HG02852 (cell line): ENCODE data around the gene RIC3.

Source experiments
- ATAC-seq: cut with Tn5 transposase; IDR thresholded peaks from one replicate; pipeline ENCODE4 v1.9.1; 2021; ENCODE audit warnings: mild to moderate bottlenecking, moderate library complexity; ENCODE audit not compliant: unreplicated experiment

Gene RIC3

DNA sequence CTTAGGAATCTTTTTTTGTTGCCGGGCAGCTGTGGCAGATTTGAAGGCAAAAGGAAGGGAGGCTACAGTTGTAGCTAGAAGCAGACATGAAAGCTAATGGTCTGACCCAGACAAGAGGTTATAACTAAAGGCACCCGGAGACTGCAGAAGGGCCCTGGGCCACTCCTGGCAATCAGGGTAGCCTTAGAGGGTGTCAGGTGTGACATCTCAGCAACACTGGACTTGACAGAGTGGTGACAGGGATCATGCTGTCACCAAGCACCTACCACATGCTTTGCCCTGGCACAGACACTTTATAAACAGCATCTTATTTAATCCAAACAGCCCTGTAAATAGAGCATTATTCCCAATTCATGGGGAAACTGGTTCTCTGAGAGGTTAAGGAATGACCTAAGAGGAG, 62.1 kb downstream of the RIC3 start:
- no peak for ATAC-seq

DNA sequence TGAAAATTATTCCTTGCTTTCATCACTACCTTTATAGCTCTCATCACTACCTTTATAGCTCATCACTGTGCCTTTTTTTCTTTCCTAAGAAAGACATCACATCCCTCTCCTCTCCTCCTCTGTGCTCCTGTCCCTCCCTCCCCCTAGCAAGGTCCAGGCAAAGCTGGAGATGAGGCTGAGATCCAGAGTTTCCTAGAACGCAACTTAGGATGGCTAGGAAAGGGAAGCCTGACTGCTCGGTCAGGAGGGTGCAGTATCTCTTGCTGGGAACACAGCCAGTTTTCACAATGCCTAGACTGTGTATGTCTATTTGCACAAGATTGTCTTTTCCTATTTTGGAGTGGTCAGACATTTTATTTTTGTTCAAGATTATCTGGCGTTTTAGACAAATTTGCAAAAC, 63.2 kb downstream of the RIC3 start:
- ATAC-seq, result no peak

DNA sequence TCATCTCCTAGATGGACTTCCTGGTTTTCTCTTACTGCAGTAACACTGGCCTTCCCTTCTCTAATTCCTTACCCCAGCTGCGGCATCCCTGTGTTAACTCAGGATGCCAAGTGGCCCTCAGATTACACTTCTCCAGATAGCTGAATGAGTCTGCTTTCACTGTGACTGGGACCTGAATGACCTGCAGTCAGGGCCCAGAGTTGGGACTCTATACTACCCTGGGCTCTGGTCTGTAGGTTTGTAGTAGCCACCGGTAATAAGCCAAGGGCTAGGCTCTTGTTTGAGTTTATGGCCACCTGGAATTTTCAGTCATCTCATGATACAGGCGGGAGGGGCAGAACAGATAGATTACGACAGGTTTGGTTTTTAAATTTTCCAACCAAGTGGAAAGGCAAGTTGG, 63.7 kb downstream of the RIC3 start:
- ATAC-seq, result no peak

DNA sequence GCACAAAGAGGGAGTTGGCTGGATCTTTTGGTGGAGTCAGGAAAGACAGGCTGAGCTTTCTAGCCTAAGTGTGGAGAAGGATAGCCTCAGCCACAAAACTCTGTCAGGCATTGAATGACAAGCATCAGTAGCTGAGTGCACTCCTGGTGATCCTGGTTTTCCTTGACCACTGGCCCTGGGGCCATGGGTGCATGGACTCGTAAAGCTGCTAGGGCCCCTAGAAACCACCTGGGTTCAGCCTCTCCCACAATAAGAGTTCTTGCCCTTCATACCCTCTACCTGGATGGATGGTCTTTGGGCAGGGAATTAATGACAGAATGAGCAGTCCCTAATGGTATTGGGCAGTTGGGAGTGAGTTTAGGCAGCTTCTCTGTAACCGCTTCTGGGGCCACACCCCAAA, 64.9 kb downstream of the RIC3 start:
- ATAC-seq, result no peak

DNA sequence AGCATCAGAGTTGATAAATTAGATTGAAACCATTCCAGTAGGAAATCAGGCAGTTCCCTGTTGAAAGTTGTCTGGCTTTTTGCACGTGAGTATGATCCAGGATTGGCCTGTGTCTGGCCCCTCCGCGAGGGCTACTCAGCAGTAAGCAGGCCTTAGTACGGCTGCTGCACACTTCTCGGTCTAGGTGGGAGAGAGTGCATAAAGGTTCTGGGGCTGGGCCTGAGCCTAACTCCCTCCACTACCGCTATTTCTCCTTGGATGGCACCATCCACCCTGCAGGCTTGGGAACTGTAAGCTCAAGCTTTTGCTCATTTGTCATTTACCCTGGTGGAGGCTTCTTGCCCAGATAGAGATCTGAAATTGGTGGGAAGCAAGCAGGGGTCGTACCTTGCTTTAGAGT, 65.9 kb downstream of the RIC3 start:
- ATAC-seq, result no peak

DNA sequence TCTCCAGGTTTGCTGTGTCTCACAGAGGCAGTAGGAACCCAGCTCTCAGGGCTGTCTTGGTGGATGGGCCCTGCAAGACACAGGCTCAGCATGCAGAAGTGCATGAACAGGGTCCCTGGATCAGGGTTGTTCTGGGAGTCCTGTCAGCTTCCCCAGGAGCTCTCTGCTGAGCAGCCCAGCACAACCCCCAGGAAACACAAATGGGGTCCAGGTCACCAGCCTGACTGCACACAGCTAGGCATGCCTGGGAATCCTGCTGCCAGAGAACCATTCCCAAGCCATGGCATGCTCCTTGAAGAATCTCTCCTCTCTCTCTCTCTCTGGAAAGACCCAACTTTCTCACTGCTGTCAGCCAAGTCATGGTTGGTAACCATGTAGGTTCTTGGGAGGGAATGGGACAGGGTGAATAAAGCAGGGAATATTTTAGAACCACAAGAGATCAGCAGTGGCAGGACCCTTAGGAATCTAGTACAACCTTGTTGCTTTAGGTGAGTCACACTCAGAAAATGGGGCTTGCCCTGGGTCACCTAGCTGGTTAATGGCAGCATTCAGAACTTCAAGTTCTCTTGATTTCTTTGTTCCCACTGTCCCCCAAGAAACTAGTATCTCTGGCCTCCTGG, 66.4 kb downstream of the RIC3 start:
- ATAC-seq, result no peak

DNA sequence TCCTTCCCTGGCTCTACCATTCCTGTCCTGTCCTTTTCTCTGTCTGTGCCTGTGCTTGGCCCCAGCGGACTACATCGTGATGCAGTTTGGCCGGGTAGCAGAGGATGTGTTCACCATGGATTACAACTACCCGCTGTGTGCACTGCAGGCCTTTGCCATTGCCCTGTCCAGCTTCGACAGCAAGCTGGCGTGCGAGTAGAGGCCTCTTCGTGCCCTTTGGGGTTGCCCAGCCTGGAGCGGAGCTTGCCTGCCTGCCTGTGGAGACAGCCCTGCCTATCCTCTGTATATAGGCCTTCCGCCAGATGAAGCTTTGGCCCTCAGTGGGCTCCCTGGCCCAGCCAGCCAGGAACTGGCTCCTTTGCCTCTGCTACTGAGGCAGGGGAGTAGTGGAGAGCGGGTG, 67.4 kb downstream of the RIC3 start:
- ATAC-seq, result no peak

DNA sequence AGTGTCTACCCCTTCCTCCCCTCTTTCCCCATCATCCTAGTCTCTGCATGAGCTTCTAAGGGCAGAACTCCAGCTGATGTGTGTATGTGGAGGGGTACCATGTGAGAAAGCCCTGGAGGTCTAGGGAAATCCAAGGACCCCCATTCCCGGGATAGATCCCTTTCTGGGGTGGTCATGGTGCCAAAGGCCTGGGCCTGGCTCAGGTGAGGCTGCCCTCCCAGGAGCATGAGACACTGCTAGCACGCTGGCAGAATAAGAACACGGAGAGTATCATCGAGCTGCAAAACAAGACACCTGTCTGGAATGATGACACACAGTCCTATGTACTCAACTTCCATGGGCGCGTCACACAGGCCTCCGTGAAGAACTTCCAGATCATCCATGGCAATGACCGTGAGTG, 68.2 kb downstream of the RIC3 start:
- ATAC-seq, result no peak

DNA sequence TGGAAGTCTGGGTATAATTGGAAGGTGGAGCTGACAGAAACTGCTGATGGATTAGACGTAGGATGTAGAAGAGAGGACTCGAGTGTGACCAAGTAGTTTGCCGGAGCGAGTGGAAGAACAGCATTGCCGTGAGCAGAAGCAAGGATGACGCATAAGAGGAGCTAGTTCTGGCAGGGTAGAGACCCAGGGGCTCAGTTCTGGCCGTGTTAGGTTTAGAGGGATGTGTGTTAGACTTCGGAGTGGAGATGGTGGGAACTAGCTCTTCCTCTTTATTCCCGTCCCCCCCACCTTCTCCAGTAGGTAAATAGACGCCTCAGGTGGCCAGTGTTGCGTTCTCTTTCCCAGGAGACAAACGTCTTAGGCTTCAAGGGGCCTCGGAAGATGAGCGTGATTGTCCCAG, 68.7 kb downstream of the RIC3 start:
- no peak for ATAC-seq

DNA sequence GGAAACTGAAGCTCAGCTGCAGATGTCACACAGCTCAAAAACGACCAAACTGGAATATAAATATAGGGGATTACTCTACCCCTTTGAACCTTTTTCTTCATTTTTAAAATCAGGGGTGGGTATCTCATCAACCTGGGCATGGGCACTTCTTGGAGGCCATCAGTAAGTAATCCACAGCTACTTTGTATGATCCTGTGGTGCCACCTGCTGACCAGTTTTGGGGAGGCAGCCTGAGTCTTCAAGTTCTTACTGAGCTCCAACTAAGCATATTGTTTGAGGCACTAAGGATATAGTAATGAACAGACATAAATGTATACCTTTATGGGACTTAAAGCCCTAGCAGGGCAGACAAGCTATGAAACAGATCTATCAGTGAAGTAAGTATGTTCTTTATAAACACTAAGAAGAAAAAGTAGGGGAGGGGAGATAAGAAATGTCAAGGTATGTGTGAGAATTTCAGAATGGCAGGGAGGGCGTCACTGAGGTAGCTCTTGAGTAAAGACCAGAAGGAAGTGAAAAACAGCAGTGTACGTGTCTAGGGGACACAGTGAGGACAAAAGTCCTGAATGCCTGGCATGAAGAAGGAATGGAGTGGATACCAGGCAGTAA, 69.4 kb downstream of the RIC3 start:
- peak; percentile 68 for ATAC-seq

DNA sequence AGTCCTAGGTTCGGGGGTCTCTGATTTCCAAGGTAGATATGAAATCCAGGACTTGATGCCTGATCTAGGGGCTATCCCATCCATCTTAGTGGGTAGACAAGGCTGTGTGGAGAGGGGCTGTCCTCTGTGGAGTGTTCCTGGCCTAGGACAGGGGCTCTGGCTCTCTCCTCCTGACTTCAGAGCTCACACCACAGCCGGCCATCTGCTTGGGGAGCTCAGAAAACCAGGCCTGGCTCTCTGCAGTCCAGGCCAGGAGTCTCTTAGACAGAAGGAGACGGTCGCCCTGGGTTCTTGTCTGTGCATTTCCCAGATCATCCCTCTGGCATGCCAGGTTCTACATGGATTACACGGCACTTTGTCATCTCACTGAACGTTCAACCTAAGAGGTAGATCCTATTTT, 69.9 kb downstream of the RIC3 start:
- no peak for ATAC-seq

DNA sequence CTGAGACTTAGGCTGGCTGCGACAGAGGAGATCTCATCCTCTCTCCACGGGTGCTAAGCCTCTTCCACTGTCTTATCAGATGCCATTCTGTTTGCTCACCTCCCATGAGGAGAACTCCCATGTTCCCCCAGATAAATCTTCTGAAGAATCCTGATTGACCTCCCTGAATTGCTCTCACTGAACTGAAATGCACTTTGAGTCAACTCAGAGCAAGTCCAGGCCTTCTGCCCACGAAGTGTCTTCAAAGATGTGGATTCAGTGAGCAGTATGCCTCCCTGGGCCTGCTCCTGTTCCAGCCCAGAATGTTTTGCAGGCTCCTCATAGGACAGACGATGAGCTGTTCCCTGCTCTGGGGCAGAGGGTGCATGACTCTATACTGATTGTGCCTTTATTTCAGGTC, 70.5 kb downstream of the RIC3 start:
- no peak for ATAC-seq

DNA sequence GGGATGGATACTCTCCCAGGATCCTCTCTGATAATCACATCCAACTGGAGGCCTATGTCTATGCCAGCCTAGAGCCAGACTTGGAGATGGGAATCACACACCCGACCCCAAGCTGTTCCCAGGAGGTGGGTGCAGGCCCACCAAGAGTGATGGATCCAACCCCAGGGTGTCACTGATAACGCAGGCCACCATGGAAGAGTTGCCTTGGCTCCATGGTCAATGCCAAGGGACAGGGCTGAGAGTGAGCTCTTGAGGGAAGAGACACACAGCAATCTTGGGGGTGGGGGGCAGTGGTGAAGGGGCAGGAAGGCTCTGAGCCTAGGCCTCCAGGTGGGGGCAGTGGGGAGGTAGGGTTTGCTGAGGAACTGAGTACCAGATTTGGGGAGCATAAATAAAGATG, 70.9 kb downstream of the RIC3 start:
- ATAC-seq, result no peak

DNA sequence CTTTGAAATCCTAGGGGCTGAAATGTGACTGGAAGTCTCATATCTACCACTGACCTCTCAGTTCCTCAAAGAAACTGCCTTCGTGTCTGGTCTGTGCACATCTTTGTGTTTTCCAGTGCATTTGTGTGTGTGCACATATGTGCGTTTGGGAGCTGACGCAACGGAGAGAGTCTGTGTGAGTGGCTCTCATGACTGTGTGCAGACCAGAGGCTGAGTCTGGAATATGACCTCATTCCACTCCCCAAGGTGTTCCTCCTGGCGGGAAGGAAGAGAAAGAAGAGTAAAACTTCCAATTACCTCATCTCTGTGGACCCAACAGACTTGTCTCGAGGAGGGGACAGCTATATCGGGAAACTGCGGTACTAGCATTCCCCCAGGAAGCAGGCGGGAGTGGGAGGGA, 71.4 kb downstream of the RIC3 start:
- ATAC-seq, result no peak

DNA sequence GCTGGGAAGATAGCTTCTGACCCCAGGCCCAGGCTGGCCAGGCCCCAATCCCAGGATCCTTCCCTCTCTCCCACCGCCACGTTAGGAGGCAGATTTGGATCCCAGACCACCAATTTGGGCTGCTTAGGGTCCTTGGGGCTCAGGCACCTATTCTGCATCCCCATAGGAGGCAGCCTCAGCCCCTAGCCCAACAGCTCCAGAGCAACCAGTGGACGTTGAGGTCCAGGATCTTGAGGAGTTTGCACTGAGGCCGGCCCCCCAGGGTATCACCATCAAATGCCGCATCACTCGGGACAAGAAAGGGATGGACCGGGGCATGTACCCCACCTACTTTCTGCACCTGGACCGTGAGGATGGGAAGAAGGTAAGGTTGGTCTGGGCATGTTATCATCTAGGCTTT, 71.8 kb downstream of the RIC3 start:
- no peak for ATAC-seq

DNA sequence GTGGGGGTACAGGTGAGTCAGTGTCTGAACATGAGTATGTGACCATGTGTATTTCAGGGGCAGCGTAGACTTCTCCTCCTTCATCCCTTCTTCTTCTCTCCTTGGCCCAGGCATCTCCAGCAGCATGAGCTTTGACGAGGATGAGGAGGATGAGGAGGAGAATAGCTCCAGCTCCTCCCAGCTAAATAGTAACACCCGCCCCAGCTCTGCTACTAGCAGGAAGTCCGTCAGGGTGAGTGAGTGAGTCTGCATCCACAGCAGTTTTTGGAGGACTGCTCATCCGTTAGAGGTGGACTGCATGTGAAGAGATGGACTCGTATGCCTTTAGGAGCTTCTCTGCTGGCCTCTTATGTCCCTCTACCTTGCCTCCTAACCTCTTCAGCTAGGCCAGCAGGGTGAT, 72.2 kb downstream of the RIC3 start:
- ATAC-seq, result no peak

DNA sequence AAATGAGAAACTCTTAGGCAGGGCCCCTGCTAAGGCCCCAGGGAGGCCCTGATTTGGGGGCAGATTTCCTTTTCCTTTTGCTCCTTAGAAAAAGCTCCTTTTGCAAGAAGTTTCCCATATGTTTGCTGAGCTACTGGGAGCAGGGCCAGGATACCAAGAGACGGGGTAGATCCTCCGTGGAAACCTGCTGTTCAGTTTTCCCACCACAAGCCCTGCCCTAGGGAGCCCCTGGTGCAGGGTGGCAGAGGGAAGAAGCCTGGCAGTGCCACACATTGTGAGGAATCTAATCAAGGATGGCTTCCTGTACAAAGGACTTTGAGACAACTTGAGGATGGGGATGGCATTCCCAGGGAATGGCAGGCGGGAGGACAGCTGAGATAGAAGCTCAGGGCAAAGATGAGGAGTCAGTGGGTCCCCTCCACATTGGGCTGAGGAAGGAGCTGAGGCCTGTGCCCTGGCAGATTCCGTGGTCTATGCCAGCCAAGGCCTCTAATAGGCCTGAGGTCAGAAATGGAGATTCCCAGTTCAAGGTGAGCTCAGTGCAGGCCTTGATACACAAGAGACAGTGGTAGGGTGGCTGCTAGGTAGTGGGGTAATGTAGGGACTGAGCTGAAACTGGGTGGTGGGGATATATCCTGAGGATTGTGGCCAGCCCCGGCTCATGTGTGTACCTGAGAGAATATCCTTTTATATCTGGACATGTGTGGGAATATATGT, 72.9 kb downstream of the RIC3 start:
- no peak for ATAC-seq

DNA sequence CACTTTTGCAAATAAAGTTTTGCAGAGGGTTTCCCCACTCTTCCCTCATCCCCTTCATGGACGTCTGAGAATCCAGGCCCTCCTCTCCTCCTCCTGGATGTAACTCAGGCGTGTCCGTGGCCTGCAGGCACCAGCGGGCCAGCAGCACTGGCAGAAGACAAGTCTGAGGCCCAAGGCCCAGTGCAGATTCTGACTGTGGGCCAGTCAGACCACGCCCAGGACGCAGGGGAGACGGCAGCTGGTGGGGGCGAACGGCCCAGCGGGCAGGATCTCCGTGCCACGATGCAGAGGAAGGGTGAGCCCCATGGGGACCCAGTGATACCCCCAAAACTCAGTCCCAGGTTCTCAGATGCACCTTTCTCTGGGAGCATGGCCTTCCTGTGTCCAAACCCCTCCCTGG, 73.5 kb downstream of the RIC3 start:
- no peak for ATAC-seq

DNA sequence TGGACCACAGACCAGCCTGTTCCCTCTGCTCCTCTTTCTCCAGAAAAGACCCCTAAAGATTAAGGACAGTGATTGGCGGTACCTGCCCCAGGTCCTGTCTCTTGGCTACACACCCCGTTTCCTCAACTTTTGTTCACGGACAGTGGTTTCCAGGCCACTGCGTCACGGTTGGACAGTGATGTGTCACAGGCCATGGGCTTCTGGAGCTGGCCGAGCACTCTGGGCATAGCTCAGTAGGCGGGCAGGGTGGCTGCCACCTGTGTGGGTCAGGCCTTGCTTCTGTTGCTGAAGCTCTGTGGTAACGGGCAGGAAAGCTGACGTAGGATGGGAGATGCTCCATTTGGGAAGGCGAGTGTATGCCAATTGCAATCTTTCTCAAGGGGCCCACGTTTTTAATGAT, 74.2 kb downstream of the RIC3 start:
- ATAC-seq, result no peak

DNA sequence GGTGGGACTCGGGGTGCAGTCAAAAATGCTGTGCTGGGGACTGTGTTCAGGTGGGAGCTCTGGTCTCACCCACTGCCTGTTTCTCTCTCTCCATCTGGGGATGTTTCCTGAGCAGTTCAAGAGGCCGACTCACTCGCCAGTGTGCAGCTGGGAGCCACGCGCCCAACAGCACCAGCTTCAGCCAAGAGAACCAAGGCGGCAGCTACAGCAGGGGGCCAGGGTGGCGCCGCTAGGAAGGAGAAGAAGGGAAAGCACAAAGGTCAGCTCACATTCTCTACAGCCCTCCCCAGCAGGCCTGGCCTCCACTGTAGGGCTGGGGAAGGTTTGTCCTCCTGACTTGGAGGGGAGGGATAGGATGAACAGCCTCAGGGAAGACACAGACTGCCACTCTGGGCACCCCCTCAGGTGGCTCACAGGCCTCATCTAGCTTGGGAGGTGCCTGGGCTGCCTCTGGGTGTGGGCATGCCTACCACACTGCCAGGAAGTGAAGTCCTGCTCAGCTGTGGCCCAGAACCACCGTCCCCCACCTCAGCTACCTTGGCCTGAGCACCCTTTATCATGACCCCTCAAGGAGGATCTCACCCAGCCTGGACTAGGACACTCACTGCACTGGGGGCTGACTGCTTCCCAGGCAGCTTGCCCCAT, 74.8 kb downstream of the RIC3 start:
- ATAC-seq, result no peak

DNA sequence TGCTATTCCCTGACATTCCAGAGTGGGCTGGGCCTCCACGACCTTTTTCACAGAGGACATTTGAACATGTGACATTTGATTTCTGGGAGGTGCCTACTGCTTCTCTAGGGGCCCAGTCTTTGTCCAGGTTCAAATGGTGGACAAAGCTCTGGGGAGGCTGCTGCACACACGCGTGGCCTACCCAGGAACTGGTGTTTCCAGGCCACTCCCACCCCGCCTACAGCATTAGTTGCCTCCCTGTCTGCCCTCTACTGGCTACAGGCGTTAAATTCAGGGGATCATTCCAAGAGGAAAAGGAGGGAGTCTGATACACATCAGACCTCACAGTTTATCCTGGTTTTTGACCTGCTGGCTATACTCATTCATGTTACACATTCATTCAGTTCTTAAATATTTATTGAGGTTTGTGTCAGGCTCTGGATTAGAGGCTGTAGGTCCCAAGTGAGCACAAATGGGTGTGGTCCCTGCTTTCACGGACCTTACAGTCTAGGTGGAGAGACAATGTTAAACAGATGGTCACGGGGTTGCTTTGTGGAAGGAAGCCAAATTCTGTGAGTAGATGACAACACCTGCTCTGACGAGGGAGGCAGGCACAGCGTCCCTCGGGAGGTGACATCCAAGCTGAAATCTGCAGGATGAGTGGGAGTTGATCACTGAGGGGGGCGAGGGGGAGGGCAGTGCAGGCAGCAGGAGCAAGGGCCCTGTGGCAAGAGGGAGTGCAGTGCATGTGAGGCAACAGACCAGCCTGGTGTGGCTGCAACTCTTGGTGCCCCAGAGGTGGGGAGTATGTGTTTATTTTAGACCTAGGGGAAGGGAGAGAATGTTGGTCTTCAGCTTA, 76.0 kb downstream of the RIC3 start:
- ATAC-seq, result peak; percentile 74
